HCT116 (cell line): ENCODE results near the gene MLYCD. TPM values are rescaled to one million over a fixed set of nuclear protein-coding genes. Genes with fewer than 3 reads are reported as not detected.

Experiments
- ATAC-seq: fragments of 200-7000 bp; cut with Tn5 transposase; 2 replicates; pipeline ENCODE4 v1.9.1; 2020; ENCODE audit warnings: mild to moderate bottlenecking, moderate library complexity
- BruUV-seq: library from RNA; stranded (reverse); fragments of 400-500 nt; replicated peaks from 2 replicates; lab custom pipeline; 2021; lab: Mats Ljungman, UMichigan
- CTCF ChIA-PET: fragments of 300-600 bp; sonication (Branson Sonifier 250); formaldehyde crosslinking; loops from one replicate; lab custom pipeline; 2021; ENCODE audit warnings: antibody characterized with exemption; lab: Charles Lee
- POLR2A ChIA-PET: fragments of 300-600, 350-600 bp; sonication (Branson Sonifier 250); formaldehyde crosslinking; loops from one replicate; lab custom pipeline; 2021; ENCODE audit warnings: antibody characterized with exemption; lab: Charles Lee
- RAD21 ChIA-PET, 2 experiments: fragments of 300-600 bp; sonication (Branson Sonifier 250); formaldehyde crosslinking; loops; one replicate each; lab custom pipeline; 2023; ENCODE audit warnings: low total read pairs in 2 of 2; ENCODE audit not compliant: uncharacterized antibody in 2 of 2, unreplicated experiment in 2 of 2, low non-redundant PET in 1 of 2; lab: Charles Lee
- DNase-seq: peaks from one replicate; pipeline ENCODE4 v3.0.0-alpha.2; 2010; ENCODE audit warnings: low read depth, low spot score
- H2AFZ ChIP-seq: fragments of 200-600 bp; shearing (Covaris generic), sonication (generic); 2 replicates; pipeline ENCODE4 v1.6.1; 2017; ENCODE audit warnings: low read depth, mixed run types, mixed read lengths, antibody characterized with exemption, low read length; ENCODE audit not compliant: poor library complexity, severe bottlenecking
- H3K27ac ChIP-seq: 2 replicates; pipeline ENCODE4 v1.5.1; 2012; ENCODE audit warnings: low read depth, low read length
- H3K27me3 ChIP-seq: fragments of 200-600 bp; sonication (generic); 2 replicates; pipeline ENCODE4 v1.6.1; 2016; ENCODE audit warnings: mixed run types, low read length, mixed read lengths; ENCODE audit not compliant: insufficient read depth
- H3K36me3 ChIP-seq, 2 experiments: fragments of 200-500 bp in 1 of 2; fragments of 200-600 bp in 1 of 2; sonication (Bioruptor generic) in 1 of 2; sonication (generic) in 1 of 2; 2 replicates each; pipeline versions ENCODE4 v1.5.1 to v1.6.1; 2014 to 2016; ENCODE audit warnings: low read length in 2 of 2, inconsistent platforms in 1 of 2, mixed read lengths in 1 of 2, mixed run types in 1 of 2; ENCODE audit not compliant: insufficient read depth in 2 of 2, control insufficient read depth in 1 of 2
- H3K4me1 ChIP-seq, 2 experiments: fragments of 200-600 bp in 1 of 2; sonication (generic) in 1 of 2; 2 replicates each; pipeline versions ENCODE4 v1.5.1 to v1.6.1; 2012 to 2017; ENCODE audit warnings: low read length in 2 of 2, inconsistent platforms in 1 of 2, mild to moderate bottlenecking in 1 of 2, mixed read lengths in 1 of 2, mixed run types in 1 of 2, moderate library complexity in 1 of 2; ENCODE audit not compliant: insufficient read depth in 2 of 2, control insufficient read depth in 1 of 2
- H3K4me2 ChIP-seq: fragments of 200-600 bp; sonication (generic); 2 replicates; pipeline ENCODE4 v1.6.1; 2017; ENCODE audit warnings: mixed run types, low read length, mixed read lengths
- H3K4me3 ChIP-seq, 2 experiments: fragments of 200-600 bp in 1 of 2; sonication (generic) in 1 of 2; replicated peaks in 1 of 2; 2 replicates each; pipeline ENCODE4 v1.5.1; 2011 to 2016; ENCODE audit warnings: low read length in 2 of 2, control low read depth in 1 of 2, low read depth in 1 of 2, mild to moderate bottlenecking in 1 of 2, mixed read lengths in 1 of 2, mixed run types in 1 of 2
- H3K79me2 ChIP-seq: fragments of 200-600 bp; sonication (generic); 2 replicates; pipeline ENCODE4 v1.6.1; 2017; ENCODE audit warnings: mild to moderate bottlenecking, mixed run types, low read length, moderate library complexity, mixed read lengths; ENCODE audit not compliant: insufficient read depth
- H3K9ac ChIP-seq: fragments of 200-600 bp; sonication (generic); 2 replicates; pipeline ENCODE4 v1.6.1; 2016; ENCODE audit warnings: low read length, mixed read lengths
- H3K9me2 ChIP-seq: fragments of 200-600 bp; sonication (generic), shearing (Covaris generic); 2 replicates; pipeline ENCODE4 v1.6.1; 2017; ENCODE audit warnings: mixed run types, mild to moderate bottlenecking, moderate library complexity; ENCODE audit not compliant: insufficient read depth
- H3K9me3 ChIP-seq, 2 experiments: fragments of 200-500 bp in 1 of 2; fragments of 200-600 bp in 1 of 2; sonication (Bioruptor generic) in 1 of 2; sonication (generic) in 1 of 2; 2 replicates each; pipeline ENCODE4 v1.6.1; 2014 to 2017; ENCODE audit warnings: low read length in 2 of 2, mixed read lengths in 2 of 2, inconsistent platforms in 1 of 2, low read depth in 1 of 2, mild to moderate bottlenecking in 1 of 2, mixed run types in 1 of 2, moderate library complexity in 1 of 2; ENCODE audit not compliant: control insufficient read depth in 1 of 2, insufficient read depth in 1 of 2
- H4K20me1 ChIP-seq: fragments of 200-600 bp; sonication (generic), shearing (Covaris generic); 2 replicates; pipeline ENCODE4 v1.6.1; 2017; ENCODE audit warnings: mixed run types, mild to moderate bottlenecking, moderate library complexity; ENCODE audit not compliant: insufficient read depth
- ATF3 ChIP-seq: IDR thresholded peaks from 2 replicates; pipeline ENCODE4 v1.6.1; 2012
- CTCF ChIP-seq, 3 experiments: fragments of 200-600 bp in 1 of 3; sonication (generic) in 1 of 3; IDR thresholded peaks in 2 of 3; conservative IDR thresholded peaks in 1 of 3; 2 replicates each; pipeline ENCODE4 v1.5.1; 2012 to 2017; ENCODE audit warnings: low read depth in 2 of 3, low read length in 2 of 3, antibody characterized with exemption in 1 of 3, borderline replicate concordance in 1 of 3, control low read depth in 1 of 3, mild to moderate bottlenecking in 1 of 3, mixed read lengths in 1 of 3, mixed run types in 1 of 3, moderate library complexity in 1 of 3; ENCODE audit not compliant: insufficient read depth in 1 of 3
- JUND ChIP-seq: IDR thresholded peaks from 2 replicates; pipeline ENCODE4 v1.6.1; 2012
- MAX ChIP-seq: IDR thresholded peaks from 2 replicates; pipeline ENCODE4 v1.6.1; 2012
- SP1 ChIP-seq: IDR thresholded peaks from 2 replicates; pipeline ENCODE4 v1.6.1; 2012; ENCODE audit warnings: low read depth
- TCF7L2 ChIP-seq: IDR thresholded peaks from 2 replicates; pipeline ENCODE4 v1.7.0; 2011; ENCODE audit warnings: borderline replicate concordance, inconsistent platforms; ENCODE audit not compliant: insufficient read depth, insufficient read length; ENCODE audit errors: extremely low read depth
- ZNF274 ChIP-seq: fragments of 200-500 bp; sonication (Bioruptor generic); IDR thresholded peaks from 2 replicates; pipeline ENCODE4 v1.6.1; 2014; ENCODE audit warnings: mild to moderate bottlenecking, low read depth, low read length, inconsistent platforms
- intact Hi-C: fragments of 100-400 bp; cut with micrococcal nuclease; formaldehyde crosslinking; loops from 2 replicates; pipeline ENCODE4 v1.10.0; 2022
- total RNA-seq: library from RNA; stranded (reverse); gene quantifications from one replicate; pipeline ENCODE4 v1.2.1, GENCODE V29; 2021; ENCODE audit not compliant: unreplicated experiment

Gene MLYCD
- total RNA-seq, 1 experiment from 2014 or later: 3.9 TPM

GRCh38 chr16:83933885-83934683 lies 35.2 kb downstream of the MLYCD start:
- Histone ChIP-seq H3K4me2 (no peak overlapping the region), H2AFZ (no peak overlapping the region), H3K27ac (no peak overlapping the region), H3K79me2 (no peaks in the 10 kb centered on the region), H3K27me3 (no peaks in the 10 kb centered on the region), H3K9me3 (no peaks in the 10 kb centered on the region), H3K4me3 (no peak overlapping the region), H4K20me1 (no peaks in the 10 kb centered on the region), H3K9me2 (no peaks in the 10 kb centered on the region), H3K9ac (no peak overlapping the region), H3K36me3 (no peaks in the 10 kb centered on the region), H3K4me1 (peaks cover 0 to 9% of the 10 kb centered on the region in 2 experiments; a peak in 1 of 4 replicates)
- ChIA-PET POLR2A (no interaction called here), RAD21 (no interaction called here), CTCF (no interaction called here)
- ATAC-seq (no peak), DNase-seq (no peak)
- intact Hi-C loops: no loop called here
- TF ChIP-seq SP1 (no peak), TCF7L2 (no peak), ATF3 (no peak), CTCF (IDR thresholded peaks at IDR 0.05 in 2 of 3, conservative IDR thresholded peaks at IDR 0.05 in 1 of 3; ENCODE audit: borderline replicate concordance in 1 of 3, insufficient read depth in 1 of 3, low read depth in 2 of 3, low read length in 2 of 3) (no peak), MAX (no peak), JUND (no peak), ZNF274 (no peak)
- no TSS peak for BruUV-seq
